ENCODE data around the gene C1orf35. TPM values are rescaled to one million over a fixed set of nuclear protein-coding genes. Genes with fewer than 3 reads are reported as not detected.

C1orf35 gene
- total and polyA plus RNA-seq, 2 of the 8 experiments (the other 6 are each of a cell fraction or from before 2014, with no cell fraction given): 18.6 to 19.9 TPM

GRCh38 chr1:228064741-228065542 is 38.2 kb downstream of the C1orf35 start:
- Histone ChIP-seq H2AK5ac (ENCODE audit: low read depth, low read length) (no peak overlapping the region), H4K91ac (replicated peaks; ENCODE audit: insufficient read length, low read length) (no peak overlapping the region), H2BK12ac (ENCODE audit: low read depth, low read length) (no peak overlapping the region), H3K27me3 (replicated peaks in 1 of 4; ENCODE audit: control insufficient read depth in 3 of 4, extremely low read depth in 1 of 4, insufficient read depth in 3 of 4, low read length in 3 of 4) (peaks cover 22 to 80% (median 71%) of the 10 kb centered on the region in 4 experiments), H2BK120ac (replicated peaks; ENCODE audit: low read depth, low read length) (no peak overlapping the region), H3K18ac (ENCODE audit: extremely low read depth, low read length) (no peak overlapping the region), H3K56ac (replicated peaks; ENCODE audit: insufficient read length, low read depth, low read length) (no peak overlapping the region), H2BK20ac (ENCODE audit: low read length) (no peak overlapping the region), H3K79me2 (ENCODE audit: control insufficient read depth in 1 of 2, insufficient read depth in 2 of 2, low read length in 2 of 2) (no peaks in the 10 kb centered on the region), H3K27ac (ENCODE audit: low read depth, low read length) (no peak overlapping the region), H3K23ac (ENCODE audit: insufficient read length) (no peak overlapping the region), H4K5ac (ENCODE audit: insufficient read length, low read depth, low read length) (no peak overlapping the region), H3K23me2 (ENCODE audit: low read depth, low read length) (peaks cover 9% of the 10 kb centered on the region; the same call in 1 of the 2 replicates), H3K79me1 (ENCODE audit: low read depth, low read length) (no peaks in the 10 kb centered on the region), H3K9ac (replicated peaks in 1 of 4; ENCODE audit: extremely low read depth in 1 of 4, low read depth in 3 of 4, low read length in 3 of 4) (no peak overlapping the region), H3K4me1 (replicated peaks in 1 of 4; ENCODE audit: control insufficient read depth in 3 of 4, insufficient read depth in 4 of 4, low read length in 3 of 4) (peaks cover 0 to 7% (median 0%) of the 10 kb centered on the region in 4 experiments; a peak in 2 of 7 replicates), H3K4me3 (ENCODE audit: extremely low read depth in 1 of 4, insufficient read depth in 2 of 4, low read depth in 3 of 4, low read length in 4 of 4) (no peak overlapping the region), H3K36me3 (ENCODE audit: control insufficient read depth in 2 of 4, insufficient read depth in 4 of 4, low read length in 3 of 4) (no peaks in the 10 kb centered on the region), H2BK5ac (ENCODE audit: low read depth, low read length) (no peak overlapping the region), H3K4ac (replicated peaks; ENCODE audit: insufficient read length, low read depth, low read length) (no peak overlapping the region), H3K9me3 (ENCODE audit: insufficient read depth in 2 of 2, low read depth in 1 of 2, low read length in 1 of 2) (no peaks in the 10 kb centered on the region), H4K20me1 (replicated peaks in 1 of 2; ENCODE audit: control insufficient read depth in 1 of 2, insufficient read depth in 2 of 2, low read length in 2 of 2) (peaks cover 0 to 3% of the 10 kb centered on the region in 2 experiments), H3K4me2 (ENCODE audit: insufficient read depth in 1 of 2, low read depth in 2 of 2, low read length in 2 of 2) (peak overlapping the region in 1 of 2 experiments; percentile 7; a peak in 1 of 4 replicates), H4K8ac (ENCODE audit: extremely low read depth, insufficient read depth, low read length) (no peak overlapping the region), H2AFZ (ENCODE audit: low read length) (no peak overlapping the region), H2BK15ac (ENCODE audit: low read length) (no peak overlapping the region), H3K14ac (ENCODE audit: insufficient read length) (no peak overlapping the region)
- FAIRE-seq (no peak), DNase-seq (ENCODE audit: low read depth in 1 of 2, low spot score in 2 of 2) (no peak)
- 85% methylated on average over 13 of the region's 15 CpGs; no CpG with 5 or more reads in 1 of the 2 experiments for WGBS, 2 experiments (ENCODE audit: extremely low coverage in 1 of 2, insufficient coverage in 1 of 2, insufficient read length in 1 of 2, insufficient replicate concordance in 2 of 2, low coverage in 1 of 2, low lambda C conversion rate in 2 of 2, missing lambda C conversion rate in 1 of 2)
- no peak for TF ChIP-seq JUND (IDR thresholded peaks at IDR 0.05; ENCODE audit: low read length)
- TF ChIP-seq BACH1 (IDR thresholded peaks at IDR 0.05; ENCODE audit: low read length): no peak
- no peak for TF ChIP-seq E2F6 (IDR thresholded peaks at IDR 0.05)
- TF ChIP-seq EGR1 (IDR thresholded peaks at IDR 0.05; ENCODE audit: borderline replicate concordance, low read depth, low read length): no peak
- POLR2A ChIA-PET (ENCODE audit: partially characterized antibody): no interaction called here
- CTCF ChIA-PET (ENCODE audit: partially characterized antibody): interaction anchor here (1.3 to 14.1 kb wide), 2 partner anchors 9 to 63 kb away, joined by 7 to 197 read pairs; partner anchors contain the start of gene WNT3A
